PC-3 (cell line): ENCODE data around the gene USH2A.

Experiments used
- EZH2 ChIP-seq: fragments of 300-600 bp; sonication (generic); IDR thresholded peaks from one replicate; pipeline ENCODE4 v1.6.1; 2017; ENCODE audit warnings: antibody characterized with exemption, mild to moderate bottlenecking, low read length; ENCODE audit not compliant: unreplicated experiment
- EZH2phosphoT487 ChIP-seq: fragments of 300-600 bp; sonication (generic); IDR thresholded peaks from 2 replicates; pipeline ENCODE4 v1.6.1; 2018; ENCODE audit warnings: mild to moderate bottlenecking, antibody characterized with exemption, low read length, borderline replicate concordance
- TF ChIP-seq, protein P1 (sequence below): fragments of 300-600 bp; sonication (generic); conservative IDR thresholded peaks from 2 replicates; pipeline ENCODE4 v1.5.1; 2017; ENCODE audit warnings: antibody characterized with exemption, low read depth, mild to moderate bottlenecking, low read length

DNA sequence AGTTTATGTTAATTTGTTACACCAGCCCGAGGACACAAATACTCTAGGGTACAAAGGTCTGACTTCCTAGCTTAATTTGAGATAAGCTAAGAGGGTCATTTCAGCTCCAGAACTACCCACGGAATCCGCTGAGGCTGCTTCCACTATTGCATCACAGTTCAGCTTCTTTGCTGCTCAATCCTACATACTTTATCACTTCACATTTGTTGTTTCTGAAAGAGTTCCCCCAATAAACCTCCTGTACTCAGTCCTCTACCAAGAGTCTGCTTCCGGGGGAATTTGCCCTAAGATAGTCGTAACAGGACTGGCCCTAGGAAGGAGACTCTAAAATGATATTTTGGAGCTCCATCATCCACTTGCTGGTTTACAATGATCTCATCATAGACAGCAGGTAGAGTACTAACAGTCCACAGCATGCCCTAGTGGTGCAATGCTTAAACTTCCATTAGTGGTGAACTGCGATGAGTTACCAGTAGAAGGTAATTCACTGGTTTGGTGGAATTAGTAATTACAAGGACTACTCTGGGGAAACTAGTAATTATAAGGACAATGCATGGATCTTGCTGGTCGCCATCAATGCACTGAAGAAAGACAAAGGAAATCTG lies 229.3 kb downstream of the USH2A start:
- no peak for TF ChIP-seq EZH2phosphoT487
- TF ChIP-seq, protein P1, sequence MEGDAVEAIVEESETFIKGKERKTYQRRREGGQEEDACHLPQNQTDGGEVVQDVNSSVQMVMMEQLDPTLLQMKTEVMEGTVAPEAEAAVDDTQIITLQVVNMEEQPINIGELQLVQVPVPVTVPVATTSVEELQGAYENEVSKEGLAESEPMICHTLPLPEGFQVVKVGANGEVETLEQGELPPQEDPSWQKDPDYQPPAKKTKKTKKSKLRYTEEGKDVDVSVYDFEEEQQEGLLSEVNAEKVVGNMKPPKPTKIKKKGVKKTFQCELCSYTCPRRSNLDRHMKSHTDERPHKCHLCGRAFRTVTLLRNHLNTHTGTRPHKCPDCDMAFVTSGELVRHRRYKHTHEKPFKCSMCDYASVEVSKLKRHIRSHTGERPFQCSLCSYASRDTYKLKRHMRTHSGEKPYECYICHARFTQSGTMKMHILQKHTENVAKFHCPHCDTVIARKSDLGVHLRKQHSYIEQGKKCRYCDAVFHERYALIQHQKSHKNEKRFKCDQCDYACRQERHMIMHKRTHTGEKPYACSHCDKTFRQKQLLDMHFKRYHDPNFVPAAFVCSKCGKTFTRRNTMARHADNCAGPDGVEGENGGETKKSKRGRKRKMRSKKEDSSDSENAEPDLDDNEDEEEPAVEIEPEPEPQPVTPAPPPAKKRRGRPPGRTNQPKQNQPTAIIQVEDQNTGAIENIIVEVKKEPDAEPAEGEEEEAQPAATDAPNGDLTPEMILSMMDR: peak; percentile 61
- no peak for TF ChIP-seq EZH2
